GM19452 (cell line): ENCODE measurements around the gene SEC16B.

Experiments
- ATAC-seq: cut with Tn5 transposase; IDR thresholded peaks from one replicate; pipeline ENCODE4 v1.9.1; 2021; ENCODE audit not compliant: unreplicated experiment

The SEC16B gene

DNA sequence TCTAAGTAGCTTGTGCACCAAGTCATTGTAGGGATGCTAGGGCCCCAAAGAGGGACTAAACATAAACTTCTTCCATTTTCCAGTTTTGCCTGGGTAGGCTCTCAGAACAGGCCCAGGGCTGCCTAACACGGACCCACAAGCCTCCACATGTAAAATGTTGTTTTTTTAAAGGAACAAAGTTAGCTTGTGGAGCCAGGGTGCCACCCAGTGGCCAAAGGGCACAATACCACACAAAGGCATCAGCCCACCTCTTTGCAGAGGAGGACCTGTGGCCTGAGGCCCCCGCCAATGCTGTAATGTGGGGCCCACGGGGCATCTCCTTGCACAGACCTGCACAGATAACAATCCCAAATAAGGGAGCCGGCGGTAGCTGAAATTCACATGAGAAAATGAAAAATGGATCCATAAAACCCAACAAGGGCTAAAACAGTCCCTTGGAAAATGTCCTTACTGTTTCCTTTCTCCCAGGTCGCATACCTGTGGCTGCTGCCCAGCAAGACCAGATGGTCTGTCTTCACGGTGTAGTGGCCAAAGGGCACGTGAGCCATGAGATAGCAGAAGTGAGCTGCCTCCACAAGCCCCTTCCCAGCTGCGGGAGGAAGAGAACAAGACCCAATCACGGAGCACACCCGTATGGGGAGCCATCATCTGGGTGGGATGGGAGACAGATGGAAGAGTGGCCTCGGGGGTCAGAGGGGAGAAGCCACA, 23.8 kb downstream of the SEC16B start:
- peak; percentile 63 for ATAC-seq

DNA sequence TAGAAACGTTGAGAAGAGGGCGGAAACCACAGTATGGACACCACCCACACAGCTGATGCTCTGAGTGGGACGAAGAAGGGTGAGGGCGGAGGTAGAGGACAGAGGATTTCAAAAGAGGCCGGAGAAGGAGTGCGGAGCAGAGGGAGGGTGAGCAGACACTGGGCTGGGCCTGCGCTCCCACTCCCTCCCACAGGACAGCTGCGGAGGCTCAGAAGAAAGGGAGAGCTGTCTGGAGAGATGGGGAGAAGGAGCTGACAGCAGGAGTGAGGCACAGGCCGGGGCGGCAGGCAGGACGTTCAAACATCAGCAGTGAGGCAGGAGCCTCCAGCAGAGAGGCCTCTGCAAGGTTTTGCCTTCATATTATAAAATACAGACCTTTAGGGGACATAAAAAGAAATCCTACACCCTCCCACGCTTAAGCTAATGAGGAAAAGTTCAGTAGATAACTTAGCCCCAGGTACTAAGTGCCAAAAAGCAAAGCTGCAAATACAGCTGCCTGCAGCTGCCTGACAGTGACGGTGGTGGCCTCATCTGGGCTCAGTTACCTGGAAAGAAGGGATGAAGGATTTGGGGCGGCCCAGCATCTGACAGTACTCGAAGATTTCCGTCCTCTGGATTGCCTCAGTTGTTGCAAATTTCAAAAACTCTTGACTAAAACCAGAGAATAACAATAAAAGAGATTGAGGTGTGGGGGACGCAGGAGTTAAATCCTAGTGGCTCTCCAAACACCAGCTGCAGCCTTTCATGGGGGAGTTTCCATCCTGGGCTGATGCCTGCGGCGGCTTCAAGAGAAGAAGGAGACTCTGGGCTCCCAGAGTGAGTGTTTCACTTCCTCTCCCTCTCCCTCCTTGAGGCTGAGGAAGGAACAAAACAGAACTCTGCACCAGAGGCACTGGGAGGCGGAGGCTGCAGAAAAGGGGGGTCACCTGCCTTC, 25.6 kb downstream of the SEC16B start:
- ATAC-seq: no peak

- ATAC-seq: no peak
These were observed 27.9 kb downstream of the SEC16B start for GRCh38 chr1:177941976-177942375.

DNA sequence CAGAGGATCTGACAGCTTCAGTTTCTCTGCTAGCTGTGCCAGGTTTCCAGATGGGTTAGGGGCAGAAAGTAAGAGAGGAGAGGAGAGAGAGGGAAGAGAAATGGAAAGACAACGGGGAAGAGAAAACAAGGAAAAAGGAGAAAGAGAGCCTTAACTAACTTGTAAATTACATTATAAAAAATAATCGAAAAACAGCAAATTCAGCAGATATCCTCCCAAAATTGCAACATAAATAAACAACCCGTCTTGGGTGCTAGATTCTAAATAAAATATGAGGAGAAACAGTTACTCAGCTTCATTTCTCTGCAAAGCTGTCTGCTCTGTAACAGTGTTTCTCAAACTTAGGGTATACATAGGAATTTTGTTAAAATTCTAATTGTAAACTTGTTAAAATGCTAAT, 29.2 kb downstream of the SEC16B start:
- no peak for ATAC-seq

DNA sequence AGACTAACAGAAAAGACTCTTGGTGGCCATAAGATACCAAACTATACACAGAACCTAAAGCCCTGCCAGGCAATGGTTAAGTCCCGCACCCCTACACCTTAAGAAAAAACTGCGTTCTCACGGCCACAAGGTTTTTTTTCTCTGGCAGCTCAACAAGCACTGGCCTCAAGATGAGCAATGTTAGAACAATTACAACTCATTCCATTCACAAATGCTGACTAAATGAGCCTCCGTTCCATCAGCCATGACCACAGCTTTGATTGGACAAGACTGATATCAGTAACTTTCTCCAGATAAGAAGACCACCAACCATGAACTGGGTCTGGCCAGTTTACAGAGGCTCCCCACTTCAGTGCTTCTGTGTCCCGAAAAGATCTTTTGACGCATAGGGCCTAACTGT, 31.9 kb downstream of the SEC16B start:
- ATAC-seq: no peak

DNA sequence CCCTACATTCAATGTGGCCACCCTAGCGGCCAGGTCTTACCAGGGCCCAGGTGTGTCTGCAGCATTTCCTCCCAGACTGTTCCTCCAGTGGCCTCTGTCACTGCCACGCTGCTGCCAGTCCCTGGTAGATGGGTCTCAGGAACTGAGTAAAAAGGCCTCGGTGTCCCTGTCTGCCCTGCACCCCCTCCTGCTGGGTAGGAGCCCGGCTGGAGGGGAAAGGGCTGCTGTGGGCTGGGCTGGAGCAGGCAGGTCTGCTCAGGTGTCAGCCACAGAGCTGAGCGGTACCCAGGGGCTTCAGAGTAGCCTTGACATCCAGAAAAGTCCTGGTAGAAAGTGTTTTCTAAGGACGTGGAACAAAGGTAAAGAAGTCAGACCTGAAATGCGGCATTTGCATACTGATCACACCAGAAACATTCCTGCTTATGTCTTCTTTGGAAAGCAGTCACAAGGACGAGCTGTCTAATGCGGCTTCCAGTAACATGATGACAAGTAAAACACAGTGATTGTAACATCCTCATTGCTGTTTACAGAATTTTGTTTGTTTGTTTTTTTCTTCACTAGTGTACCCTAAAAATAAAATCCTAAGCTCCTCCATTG, 32.6 kb downstream of the SEC16B start:
- no peak for ATAC-seq

DNA sequence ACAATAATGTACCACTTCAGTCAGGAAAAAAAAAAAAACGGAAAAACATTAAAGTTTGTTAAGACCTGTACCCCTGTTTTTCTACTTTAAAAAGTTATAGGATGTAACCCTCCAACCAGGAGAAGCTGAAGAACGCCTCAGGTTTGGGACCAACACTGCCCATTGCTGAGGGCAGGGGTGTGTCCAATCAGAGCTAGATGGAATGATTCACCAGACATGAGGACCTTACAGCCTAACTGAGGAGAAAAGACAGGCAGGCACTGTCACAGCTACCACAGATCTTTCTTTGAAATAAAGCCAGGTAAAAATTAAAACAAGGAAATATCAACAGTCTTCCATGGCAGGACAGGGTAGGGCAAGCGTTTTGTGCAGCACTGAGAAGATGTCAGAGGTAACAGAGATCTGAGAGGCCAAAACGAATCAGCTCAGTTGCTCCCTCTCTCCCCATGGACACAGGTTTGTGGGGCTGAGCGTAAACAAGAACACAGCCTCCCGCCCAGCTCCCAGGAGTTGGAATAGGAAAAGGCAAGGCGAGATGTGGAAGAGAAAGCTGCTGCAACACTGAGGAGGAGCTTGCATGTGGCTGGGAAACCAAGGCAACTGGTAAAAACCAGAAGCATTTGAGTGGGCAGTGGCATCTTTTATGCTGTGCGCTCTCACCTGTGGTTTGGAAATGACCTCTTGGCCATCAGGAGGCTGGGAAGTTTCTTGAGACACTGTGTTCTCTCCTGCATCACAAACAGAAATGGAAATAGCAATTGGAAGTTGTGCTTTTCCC, 34.0 kb downstream of the SEC16B start:
- ATAC-seq: no peak

DNA sequence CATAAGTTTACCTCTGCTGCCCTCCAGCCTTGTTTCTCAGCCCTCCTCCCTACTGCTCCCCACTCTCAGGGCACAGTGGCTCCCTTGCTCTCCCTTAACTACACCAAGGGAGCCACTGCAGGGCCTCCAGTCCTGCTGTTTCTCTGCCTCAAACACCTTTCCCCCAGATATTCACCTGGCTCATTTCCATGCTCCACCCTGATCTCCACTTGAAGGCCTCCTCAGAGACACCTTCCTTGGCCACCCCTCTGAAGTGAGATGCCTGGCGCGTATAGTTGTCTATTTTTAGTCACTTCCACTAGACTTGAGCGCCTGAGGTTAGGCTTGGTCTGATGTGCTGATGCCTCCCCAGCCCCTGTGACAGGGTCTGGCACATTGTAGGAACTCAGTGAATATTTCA, 34.9 kb downstream of the SEC16B start:
- no peak for ATAC-seq

DNA sequence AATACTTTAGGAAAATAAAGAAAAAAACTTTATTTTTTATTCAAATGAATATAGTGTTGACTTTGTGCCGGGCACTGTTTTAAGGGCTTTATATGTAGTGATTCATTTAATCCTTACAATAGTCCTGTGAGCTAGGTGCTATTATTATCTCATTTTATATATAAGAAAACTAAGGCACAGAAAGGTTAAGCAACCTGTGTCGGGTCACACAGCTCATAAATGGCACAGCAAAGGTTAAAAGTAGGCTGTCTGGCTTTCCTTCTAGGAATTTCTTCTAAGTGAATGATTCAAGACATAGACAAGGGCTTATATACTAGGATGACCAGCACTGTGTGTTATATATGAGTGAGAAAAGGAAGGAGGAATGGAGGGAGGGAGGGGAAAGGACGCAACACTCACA, 35.4 kb downstream of the SEC16B start:
- ATAC-seq: no peak

DNA sequence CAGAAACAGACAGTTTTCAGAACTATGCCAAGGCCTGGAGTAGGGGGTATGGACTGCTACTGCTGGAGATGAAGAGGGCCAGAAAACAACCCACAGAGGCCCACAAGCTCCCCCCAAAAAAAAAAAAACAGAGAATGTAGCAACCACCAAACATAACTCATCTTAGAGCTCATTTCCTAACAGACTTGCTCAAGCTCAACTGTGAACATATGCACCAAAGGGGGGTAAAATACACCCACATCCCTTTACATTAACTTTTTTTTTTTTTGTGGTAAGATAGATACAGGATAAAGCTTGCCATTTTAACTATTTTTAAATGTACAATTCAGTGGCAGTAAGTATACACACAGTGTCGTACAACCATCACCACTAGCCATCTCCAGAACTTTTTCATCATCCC, 36.0 kb downstream of the SEC16B start:
- no peak for ATAC-seq

GRCh38 chr1:177932123-177932522, 37.7 kb downstream of the SEC16B start:
- ATAC-seq: no peak

GRCh38 chr1:177928952-177929351, 40.9 kb downstream of the SEC16B start:
- no peak for ATAC-seq

DNA sequence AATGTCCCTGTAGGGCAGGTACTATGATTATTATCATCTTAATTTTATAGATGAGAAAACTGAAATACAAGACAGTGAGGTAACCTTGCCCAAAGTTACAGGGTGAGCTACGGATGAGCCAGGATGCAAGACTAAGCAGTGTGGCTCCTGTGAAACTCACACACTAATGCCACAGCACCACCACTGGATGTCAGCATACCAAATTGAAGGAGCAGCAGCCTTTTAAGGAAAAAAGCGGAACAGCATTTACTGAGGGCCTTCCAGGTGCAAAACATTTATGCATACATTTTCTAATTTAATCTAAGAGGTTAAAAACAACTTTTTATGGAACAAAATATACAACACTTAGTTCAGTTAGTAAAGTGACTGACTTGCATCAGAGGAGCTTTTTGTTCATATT, 41.7 kb downstream of the SEC16B start:
- ATAC-seq: no peak

DNA sequence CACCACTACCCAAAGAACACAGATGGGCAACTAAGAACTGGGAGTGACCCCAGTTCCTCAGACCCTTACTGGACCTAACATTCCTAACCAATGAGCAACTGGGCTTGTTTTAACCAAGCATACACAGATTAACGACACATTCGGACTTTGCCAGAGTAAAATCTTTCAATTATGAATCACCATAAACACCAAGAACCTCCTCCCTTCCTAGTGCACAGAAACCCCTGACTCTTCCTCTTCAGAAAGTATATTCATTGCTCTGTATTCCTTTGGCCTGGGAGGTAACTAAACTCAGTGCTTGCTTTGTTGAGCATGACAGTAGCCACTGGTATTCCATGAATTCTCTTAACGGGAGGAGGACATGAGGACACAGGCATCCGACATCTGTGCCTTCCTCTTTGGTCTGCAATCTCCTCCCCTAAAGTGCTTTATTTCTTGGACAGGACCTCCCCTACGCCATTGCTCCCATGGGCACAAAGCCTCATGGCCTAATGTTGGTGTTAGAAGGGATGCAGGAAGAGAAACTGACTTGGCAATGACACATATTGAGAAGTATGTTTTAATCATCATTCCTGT, 42.7 kb downstream of the SEC16B start:
- ATAC-seq: no peak

DNA sequence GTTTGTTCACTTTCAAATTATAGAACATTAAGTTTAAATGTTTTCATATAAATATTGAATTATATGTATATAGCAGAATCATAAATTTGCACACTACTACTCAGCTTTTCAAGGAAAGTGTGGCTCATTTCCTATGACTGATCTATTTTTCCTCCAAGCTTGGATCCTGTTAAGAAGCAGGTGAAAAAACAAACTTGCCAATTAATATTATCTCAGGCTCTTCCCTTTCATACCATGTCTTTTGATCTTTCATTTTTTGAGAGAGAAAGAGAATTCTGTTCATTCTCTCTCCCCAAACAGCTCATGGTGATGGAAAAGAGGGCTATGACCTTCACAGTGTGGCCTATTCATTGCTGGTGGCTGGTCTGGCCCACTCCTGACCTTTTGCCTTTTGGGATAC, 43.7 kb downstream of the SEC16B start:
- no peak for ATAC-seq

DNA sequence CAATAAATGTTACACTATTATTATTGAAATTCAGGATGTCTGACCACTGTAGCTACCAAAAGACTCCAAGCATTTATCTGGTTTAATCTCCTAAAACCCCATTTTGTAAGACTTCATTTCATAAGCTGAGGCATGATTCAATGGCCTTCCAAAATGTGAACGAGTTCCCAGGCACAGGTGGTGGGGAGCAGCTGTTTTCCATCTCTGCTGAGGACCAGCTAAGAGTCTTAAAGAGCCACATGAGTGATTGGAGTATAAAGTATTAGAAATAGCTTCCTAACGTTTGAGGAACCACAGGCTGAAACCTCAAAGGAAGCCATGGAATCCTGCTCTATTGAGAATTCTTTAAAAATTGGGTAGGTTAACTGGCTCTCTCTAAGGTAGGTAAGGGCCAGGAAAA, 44.9 kb downstream of the SEC16B start:
- no peak for ATAC-seq

DNA sequence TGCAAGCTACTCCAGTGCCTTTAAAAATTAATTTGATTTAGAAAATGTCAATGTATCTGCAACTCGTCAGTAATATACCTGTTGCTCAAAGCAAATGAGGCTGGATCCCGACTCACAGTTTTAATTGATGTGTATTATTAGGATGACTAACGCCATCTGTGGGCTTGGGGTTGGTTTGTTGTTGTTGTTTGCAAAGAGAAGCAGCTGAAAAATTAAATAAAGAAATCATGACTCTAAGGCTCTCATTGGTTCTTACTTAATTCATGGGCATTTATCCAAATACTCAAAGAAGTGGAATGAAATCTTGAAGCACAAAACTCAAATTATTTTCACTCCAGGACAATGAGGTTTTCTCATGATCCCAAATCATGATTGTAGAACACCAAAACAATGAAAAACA, 46.4 kb downstream of the SEC16B start:
- ATAC-seq: no peak

- no peak for ATAC-seq
These were observed 47.6 kb downstream of the SEC16B start for GRCh38 chr1:177922209-177922608.

- no peak for ATAC-seq
These were observed 48.3 kb downstream of the SEC16B start for GRCh38 chr1:177921590-177921989.

- ATAC-seq: no peak
These were observed 49.8 kb downstream of the SEC16B start for GRCh38 chr1:177920091-177920490.

- no peak for ATAC-seq
These were observed 54.2 kb downstream of the SEC16B start for GRCh38 chr1:177915641-177916040.
